Mucosa of descending colon (tissue), 3 donors: ENCODE results near the gene TRAPPC14. TPM values are rescaled to one million over a fixed set of nuclear protein-coding genes. Genes with fewer than 3 reads are reported as not detected.
A peak's percentile ranks its signal among the peaks of the same experiment; 100 is the strongest.
"Not testable (repeated sequence)": the region's sequence is repeated elsewhere in the genome, so short reads cannot be mapped to it uniquely, and the experiment has no call there.

Experiments
- ATAC-seq: fragments of 200-7000 bp; cut with Tn5 transposase; one replicate; pipeline ENCODE4 v1.9.1; 2020; ENCODE audit warnings: mild to moderate bottlenecking, moderate library complexity
- DNase-seq, 3 donors: peaks; one replicate each; pipeline ENCODE4 v3.0.0-alpha.2; 2020
- H3K36me3 ChIP-seq: fragments of 200-600 bp; one replicate; pipeline ENCODE4 v1.8.0; 2021; ENCODE audit warnings: low read depth, mild to moderate bottlenecking
- H3K4me1 ChIP-seq: fragments of 200-600 bp; one replicate; pipeline ENCODE4 v1.8.0; 2021; ENCODE audit warnings: low read depth, mild to moderate bottlenecking
- H3K4me3 ChIP-seq: fragments of 200-600 bp; one replicate; pipeline ENCODE4 v1.8.0; 2021; ENCODE audit warnings: mild to moderate bottlenecking
- H3K9me3 ChIP-seq: fragments of 200-600 bp; one replicate; pipeline ENCODE4 v1.8.0; 2021; ENCODE audit warnings: mild to moderate bottlenecking
- intact Hi-C, 2 donors: fragments of 100-400 bp; cut with DNase I in 1 of 2; cut with micrococcal nuclease in 1 of 2; formaldehyde crosslinking; loops; one replicate each; pipeline versions ENCODE4 v1.11.0 to v1.11.1; 2022; cut with DNase I, micrococcal nuclease
- long read RNA-seq, 2 donors: library from polyadenylated mRNA; unstranded; transcript quantifications; one replicate each; pipeline ENCODE4 v2.0.0, GENCODE V29; 2019 to 2021
- total RNA-seq, 3 donors: library from RNA; stranded (reverse); fragmentation: NEBNext Ultra II Directional in 2 of 3; extraction: Animal tissue kit (Norgen Biotek cat#: 25700) in 2 of 3; gene quantifications; one replicate each; pipeline versions ENCODE4 v1.2.1 to v1.2.4, GENCODE V29; 2021 to 2023
- TF ChIP-seq, protein P1 (sequence below): fragments of 200-600 bp; IDR thresholded peaks from one replicate; pipeline ENCODE4 v1.8.0; 2022; ENCODE audit warnings: antibody characterized with exemption, mild to moderate bottlenecking
- donor health status: DM: no; HTN: no; CAD: no; lungs with moderate emphysema.
- donor health status: DM: no; HTN: no; CAD: no.
- donor health status: DM: no; HTN: yes; CAD: no.

TRAPPC14 gene, protein sequence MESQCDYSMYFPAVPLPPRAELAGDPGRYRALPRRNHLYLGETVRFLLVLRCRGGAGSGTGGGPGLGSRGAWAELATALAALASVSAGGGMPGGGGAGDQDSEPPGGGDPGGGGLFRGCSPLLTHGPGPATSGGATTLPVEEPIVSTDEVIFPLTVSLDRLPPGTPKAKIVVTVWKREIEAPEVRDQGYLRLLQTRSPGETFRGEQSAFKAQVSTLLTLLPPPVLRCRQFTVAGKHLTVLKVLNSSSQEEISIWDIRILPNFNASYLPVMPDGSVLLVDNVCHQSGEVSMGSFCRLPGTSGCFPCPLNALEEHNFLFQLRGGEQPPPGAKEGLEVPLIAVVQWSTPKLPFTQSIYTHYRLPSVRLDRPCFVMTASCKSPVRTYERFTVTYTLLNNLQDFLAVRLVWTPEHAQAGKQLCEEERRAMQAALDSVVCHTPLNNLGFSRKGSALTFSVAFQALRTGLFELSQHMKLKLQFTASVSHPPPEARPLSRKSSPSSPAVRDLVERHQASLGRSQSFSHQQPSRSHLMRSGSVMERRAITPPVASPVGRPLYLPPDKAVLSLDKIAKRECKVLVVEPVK
- total RNA-seq: 10 to 100 TPM; 36.7 to 78.9 (median 49.0) TPM
- long read RNA-seq, donor 1, transcript C7orf43-201 (11 exons, 2,520 nt): major isoform, 7 of 19 reads
- long read RNA-seq, donor 1, partial matches to known transcripts: 2 of 19 reads
- long read RNA-seq, donor 1, other reads (novel, unspliced or antisense): 9 of 19 reads
- long read RNA-seq, donor 2, partial matches to known transcripts: 1 of 1 reads
- long read RNA-seq, donor 2, other reads (novel, unspliced or antisense): 0 of 1 reads

DNA sequence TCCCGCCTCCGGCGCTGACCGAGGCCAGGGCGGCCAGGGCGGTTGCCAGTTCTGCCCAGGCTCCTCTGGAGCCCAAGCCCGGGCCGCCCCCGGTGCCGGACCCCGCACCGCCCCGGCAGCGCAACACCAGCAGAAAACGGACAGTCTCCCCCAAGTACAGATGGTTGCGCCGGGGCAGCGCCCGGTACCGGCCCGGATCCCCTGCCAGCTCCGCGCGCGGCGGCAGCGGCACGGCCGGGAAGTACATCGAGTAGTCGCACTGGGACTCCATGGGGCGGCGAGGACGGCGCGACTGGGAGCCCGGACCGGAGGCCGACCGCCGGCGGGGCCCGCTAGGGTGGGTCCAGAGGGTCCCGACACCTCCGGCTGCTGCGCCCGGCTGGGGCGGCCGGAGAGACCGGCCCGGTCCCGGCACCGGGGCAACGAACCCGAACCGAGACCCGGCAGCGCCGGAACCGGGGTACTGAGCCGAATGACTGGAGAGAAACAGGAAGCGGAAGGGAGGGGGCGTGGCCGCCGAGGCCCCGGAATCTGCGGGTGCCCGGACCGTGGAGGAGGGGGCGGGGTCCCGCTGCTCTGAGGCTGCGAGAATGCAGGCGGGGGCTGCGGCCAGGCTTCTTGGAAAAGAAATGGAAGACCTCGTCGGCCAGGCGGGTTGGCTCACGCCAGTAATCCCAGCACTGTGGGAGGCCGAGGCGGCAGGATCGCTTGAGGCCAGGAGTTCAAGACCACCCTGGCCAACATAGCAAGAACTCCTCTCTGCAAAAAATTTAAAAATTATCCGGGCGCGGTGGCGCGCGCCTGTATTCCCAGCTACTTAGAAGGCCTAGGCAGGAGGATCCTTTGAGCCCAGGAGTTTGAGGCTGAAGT lies at the start of gene TRAPPC14:
TSS of gene TRAPPC14 (minus strand) at position 495 of the 870 bp plus-strand sequence. CDS start at position 271, 224 bp downstream.
- ATAC-seq (peak; percentile 70), DNase-seq (peak; percentile 95 to 98 (median 97))
- Histone ChIP-seq H3K4me3 (peak within 1 kb of the TSS; percentile 75), H3K4me1 (peaks cover 49% of the 10 kb centered on the region), H3K36me3 (no peaks in the 10 kb centered on the region), H3K9me3 (no peaks in the 10 kb centered on the region)
- intact Hi-C loops: no loop called here
- TF ChIP-seq, protein P1, sequence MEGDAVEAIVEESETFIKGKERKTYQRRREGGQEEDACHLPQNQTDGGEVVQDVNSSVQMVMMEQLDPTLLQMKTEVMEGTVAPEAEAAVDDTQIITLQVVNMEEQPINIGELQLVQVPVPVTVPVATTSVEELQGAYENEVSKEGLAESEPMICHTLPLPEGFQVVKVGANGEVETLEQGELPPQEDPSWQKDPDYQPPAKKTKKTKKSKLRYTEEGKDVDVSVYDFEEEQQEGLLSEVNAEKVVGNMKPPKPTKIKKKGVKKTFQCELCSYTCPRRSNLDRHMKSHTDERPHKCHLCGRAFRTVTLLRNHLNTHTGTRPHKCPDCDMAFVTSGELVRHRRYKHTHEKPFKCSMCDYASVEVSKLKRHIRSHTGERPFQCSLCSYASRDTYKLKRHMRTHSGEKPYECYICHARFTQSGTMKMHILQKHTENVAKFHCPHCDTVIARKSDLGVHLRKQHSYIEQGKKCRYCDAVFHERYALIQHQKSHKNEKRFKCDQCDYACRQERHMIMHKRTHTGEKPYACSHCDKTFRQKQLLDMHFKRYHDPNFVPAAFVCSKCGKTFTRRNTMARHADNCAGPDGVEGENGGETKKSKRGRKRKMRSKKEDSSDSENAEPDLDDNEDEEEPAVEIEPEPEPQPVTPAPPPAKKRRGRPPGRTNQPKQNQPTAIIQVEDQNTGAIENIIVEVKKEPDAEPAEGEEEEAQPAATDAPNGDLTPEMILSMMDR: no peak

DNA sequence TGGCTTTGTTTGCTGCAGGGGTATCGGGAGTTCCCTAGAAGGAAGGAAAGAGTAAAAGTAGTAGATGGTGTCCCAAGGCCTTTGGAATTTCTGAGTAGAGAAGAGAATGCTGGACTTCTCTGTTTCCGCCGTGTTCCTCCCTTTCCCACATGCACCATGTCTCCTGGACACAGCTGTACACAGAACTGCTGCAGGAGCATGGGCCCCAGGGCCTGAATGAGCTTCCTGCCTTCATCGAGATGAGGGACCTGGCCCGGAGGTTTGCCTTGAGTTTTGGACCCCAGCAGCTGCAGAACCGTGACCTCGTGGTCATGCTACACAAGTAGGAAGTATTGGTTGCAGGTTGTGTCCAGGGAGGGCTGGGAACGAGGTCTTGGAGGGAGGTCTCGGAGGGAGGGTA lies 45.9 kb upstream of the TRAPPC14 start:
- Histone ChIP-seq H3K36me3 (no peaks in the 10 kb centered on the region), H3K4me1 (no peaks in the 10 kb centered on the region), H3K9me3 (no peaks in the 10 kb centered on the region), H3K4me3 (no peak overlapping the region)
- ATAC-seq (no peak), DNase-seq (no peak)
- TF ChIP-seq, protein P1: no peak
- intact Hi-C loops: no loop called here

DNA sequence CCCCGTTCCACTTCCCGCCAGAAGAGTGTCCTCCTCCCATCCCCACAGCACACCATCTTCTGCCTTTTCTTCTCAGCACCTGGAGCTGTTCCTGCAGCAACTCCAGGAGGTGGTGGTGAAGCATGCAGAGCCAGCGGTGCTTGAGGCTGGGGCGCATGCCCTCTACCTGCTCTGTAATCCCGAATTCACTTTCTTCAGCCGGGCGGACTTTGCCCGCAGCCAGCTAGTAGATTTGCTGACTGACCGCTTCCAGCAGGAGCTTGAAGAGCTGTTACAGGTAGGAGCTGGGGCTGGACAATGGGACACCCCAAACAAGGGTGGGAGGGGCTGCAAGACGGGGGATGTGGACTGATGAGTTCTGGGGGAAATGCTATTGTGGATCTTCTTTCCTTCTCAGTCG lies 42.2 kb upstream of the TRAPPC14 start:
- TF ChIP-seq, protein P1: no peak
- Histone ChIP-seq H3K36me3 (no peaks in the 10 kb centered on the region), H3K4me3 (no peak overlapping the region), H3K9me3 (no peaks in the 10 kb centered on the region), H3K4me1 (peaks cover 2% of the 10 kb centered on the region)
- intact Hi-C loops: no loop called here
- ATAC-seq (peak; percentile 78), DNase-seq (peak; percentile 59 to 71 (median 60))

DNA sequence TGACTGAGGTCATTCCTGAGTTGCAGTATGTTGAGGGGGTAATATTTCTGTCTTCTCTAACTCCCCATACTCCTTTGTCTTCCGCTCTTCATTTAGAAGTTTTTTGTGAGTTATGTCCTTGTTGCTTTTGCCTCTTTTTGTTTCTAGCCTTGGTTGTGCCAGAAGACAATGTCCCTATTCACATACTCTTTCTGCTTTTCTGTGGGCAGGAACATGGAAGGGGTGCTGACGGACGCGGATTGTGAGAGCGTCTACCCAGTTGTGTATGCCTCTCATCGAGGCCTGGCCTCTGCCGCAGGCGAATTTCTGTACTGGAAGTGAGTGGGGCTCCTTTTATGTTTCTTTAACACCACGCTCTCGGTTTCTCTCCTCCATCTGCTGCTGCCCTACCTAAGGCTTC lies 39.7 kb upstream of the TRAPPC14 start:
- intact Hi-C loops: no loop called here
- H3K36me3 ChIP-seq: no peaks in the 10 kb centered on the region
- H3K4me1 ChIP-seq: peaks cover 2% of the 10 kb centered on the region
- no peaks in the 10 kb centered on the region for H3K9me3 ChIP-seq
- DNase-seq: no peak
- H3K4me3 ChIP-seq: no peak overlapping the region
- ATAC-seq: no peak
- TF ChIP-seq, protein P1: no peak

DNA sequence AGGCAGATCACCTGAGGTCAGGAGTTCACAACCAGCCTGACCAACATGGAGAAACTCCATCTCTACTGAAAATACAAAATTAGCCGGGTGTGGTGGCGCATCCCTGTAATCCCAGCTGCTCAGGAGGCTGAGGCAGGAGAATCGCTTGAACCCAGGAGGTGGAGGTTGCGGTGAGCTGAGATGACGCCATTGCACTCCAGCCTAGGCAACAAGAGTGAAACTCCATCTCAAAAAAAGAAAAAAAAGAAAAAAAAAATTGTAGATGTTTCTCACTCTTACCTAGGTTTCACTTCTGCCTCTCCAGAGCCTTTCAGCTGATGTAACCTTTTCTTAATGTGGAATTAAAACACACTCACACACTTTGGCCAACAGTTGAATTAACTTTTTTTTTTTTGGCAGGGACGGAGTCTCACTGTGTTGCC lies 37.4 kb upstream of the TRAPPC14 start:
- intact Hi-C loops, H3K36me3 ChIP-seq, H3K4me3 ChIP-seq, ATAC-seq, H3K4me1 ChIP-seq, H3K9me3 ChIP-seq, DNase-seq: not testable (repeated sequence)
